ENCODE results near the gene LGALS1. TPM values are rescaled to one million over a fixed set of nuclear protein-coding genes. Genes with fewer than 3 reads are reported as not detected.
A peak's percentile ranks its signal among the peaks of the same experiment; 100 is the strongest.

Gene LGALS1
- total and polyA plus RNA-seq, 12 donors = 190 to 4,628 (median 918) TPM

DNA sequence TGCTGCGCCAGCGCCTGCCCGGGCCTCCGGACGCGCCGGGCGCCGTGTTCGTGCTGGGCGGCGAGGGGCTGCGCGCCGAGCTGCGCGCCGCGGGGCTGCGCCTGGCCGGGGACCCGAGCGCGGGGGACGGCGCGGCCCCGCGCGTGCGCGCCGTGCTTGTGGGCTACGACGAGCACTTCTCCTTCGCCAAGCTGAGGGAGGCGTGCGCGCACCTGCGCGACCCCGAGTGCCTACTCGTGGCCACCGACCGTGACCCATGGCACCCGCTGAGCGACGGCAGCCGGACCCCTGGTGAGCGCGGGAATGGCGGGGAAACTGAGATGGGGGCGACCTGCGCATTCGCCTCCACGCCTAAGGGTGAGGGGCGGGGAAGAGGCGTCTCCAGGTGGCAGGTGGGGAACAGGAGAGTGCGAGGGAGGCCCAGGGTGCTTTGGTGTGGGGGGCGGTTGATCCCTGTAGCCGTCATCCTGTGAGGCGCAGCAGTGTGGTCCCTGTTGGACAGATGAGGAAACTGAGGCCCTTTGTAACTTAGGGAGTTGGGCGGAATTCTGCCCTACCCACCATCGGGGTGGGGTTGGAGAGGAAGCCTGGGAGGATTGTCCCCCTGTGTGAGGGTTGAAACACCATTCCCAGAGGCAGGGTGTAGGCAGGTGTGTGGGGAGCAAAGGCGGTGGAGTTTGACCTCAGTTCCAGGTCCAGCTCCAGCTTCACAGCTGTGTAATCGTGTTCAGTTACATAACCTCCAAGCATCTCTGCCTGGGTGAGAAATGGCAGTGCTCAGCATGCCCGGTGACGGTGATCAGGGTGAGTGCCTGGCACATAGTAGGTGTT, 16.2 kb upstream of the LGALS1 start:
- peaks cover 31 to 41% of the 10 kb centered on the region in 2 donors for H3K4me1 ChIP-seq (replicated peaks in 1 of 2)
- H3K9me3 ChIP-seq (replicated peaks in 1 of 3) = no peaks in the 10 kb centered on the region
- intact Hi-C loops (cut with DNase I) = no loop called here
- peak overlapping the region in 4 of 5 donors; percentile 46 to 89 (median 80) for H3K27ac ChIP-seq
- WGBS, 4 donors = 1 to 9% (median 4%) methylated on average over 7 to 68 of the region's 68 CpGs
- peak overlapping the region in 3 of 4 donors; percentile 33 to 78 (median 56) for H3K4me3 ChIP-seq
- TF ChIP-seq, protein P1, sequence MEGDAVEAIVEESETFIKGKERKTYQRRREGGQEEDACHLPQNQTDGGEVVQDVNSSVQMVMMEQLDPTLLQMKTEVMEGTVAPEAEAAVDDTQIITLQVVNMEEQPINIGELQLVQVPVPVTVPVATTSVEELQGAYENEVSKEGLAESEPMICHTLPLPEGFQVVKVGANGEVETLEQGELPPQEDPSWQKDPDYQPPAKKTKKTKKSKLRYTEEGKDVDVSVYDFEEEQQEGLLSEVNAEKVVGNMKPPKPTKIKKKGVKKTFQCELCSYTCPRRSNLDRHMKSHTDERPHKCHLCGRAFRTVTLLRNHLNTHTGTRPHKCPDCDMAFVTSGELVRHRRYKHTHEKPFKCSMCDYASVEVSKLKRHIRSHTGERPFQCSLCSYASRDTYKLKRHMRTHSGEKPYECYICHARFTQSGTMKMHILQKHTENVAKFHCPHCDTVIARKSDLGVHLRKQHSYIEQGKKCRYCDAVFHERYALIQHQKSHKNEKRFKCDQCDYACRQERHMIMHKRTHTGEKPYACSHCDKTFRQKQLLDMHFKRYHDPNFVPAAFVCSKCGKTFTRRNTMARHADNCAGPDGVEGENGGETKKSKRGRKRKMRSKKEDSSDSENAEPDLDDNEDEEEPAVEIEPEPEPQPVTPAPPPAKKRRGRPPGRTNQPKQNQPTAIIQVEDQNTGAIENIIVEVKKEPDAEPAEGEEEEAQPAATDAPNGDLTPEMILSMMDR (IDR thresholded peaks at IDR 0.05) = no peak
- no peak for TF ChIP-seq POLR2A (IDR thresholded peaks at IDR 0.05)
- no peaks in the 10 kb centered on the region for H3K27me3 ChIP-seq
- no peak for DNase-seq
- H3K36me3 ChIP-seq (replicated peaks in 1 of 2) = no peaks in the 10 kb centered on the region

DNA sequence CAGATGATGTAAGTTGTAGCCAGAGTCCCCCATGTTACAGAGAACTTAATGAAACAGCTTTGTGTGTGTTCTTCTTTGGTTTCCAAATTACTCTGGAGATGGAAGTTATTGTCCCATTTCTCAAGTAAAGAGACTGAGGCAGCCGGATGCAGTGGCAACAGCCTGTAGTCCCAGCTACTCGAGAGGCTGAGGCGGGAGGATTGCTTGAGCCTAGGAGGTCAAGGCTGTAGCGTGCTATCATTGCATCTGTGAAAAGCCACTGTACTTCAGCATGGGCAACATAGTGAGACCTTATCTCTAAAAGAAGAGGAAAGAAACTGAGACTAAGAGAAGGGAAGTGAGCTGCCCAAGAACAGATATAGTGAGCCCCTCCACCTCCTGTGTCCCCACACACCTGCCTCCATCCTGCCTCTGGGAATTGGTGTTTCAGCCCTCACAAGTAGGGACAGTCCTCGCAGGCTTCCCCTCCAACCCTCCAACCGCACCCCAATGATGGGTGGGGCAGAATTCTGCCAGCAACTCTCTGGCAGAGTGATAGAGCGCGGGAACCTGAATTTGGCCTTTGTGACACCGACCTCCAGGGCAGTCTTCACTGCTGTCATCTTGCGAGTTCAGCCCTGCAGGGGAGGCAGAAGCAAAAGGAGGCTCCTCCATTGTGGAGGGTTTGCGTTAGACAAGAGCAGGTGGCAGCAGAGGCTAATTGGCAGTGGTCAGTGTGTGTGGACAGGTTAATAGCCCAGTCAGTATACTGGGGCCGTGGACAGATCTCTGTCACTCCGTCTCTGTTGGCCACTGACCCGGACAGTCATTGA, 15.3 kb upstream of the LGALS1 start:
- Histone ChIP-seq H3K9me3 (replicated peaks in 1 of 3) (no peaks in the 10 kb centered on the region), H3K4me1 (replicated peaks in 1 of 2) (peaks cover 31 to 41% of the 10 kb centered on the region in 2 donors), H3K4me3 (peak overlapping the region in 1 of 4 donors; percentile 78), H3K36me3 (replicated peaks in 1 of 2) (no peaks in the 10 kb centered on the region), H3K27ac (peak overlapping the region in 4 of 5 donors; percentile 46 to 89 (median 76)), H3K27me3 (no peaks in the 10 kb centered on the region)
- peak in 1 of 7 donors; percentile 17 for DNase-seq
- TF ChIP-seq POLR2A (IDR thresholded peaks at IDR 0.05) = no peak
- TF ChIP-seq, protein P1 (IDR thresholded peaks at IDR 0.05) = no peak
- WGBS, 4 donors = 64 to 70% (median 67%) methylated on average over 9 to 14 of the region's 14 CpGs
- intact Hi-C loops (cut with DNase I) = no loop called here

DNA sequence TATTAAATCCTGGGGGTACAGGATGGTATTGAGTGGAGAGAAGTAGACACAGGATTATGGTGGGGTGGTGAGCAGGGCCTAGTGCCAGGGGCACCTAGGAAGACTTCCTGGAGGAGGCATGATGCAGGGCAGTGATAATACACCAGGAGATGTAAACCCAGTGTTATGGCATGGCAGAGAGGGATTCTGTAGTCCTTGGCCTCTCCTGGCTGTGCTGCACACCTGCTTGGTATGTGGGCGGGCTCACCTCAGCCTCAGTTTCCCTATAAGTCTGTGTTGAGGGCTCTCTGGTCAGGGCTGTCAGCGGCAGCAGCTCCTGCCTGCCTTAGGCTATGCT, 14.8 kb upstream of the LGALS1 start:
- Histone ChIP-seq H3K27ac (peak overlapping the region in 4 of 5 donors; percentile 45 to 83 (median 76)), H3K9me3 (replicated peaks in 1 of 3) (no peaks in the 10 kb centered on the region), H3K36me3 (replicated peaks in 1 of 2) (peaks cover 0 to 4% of the 10 kb centered on the region in 2 donors), H3K27me3 (no peaks in the 10 kb centered on the region), H3K4me3 (no peak overlapping the region), H3K4me1 (replicated peaks in 1 of 2) (peaks cover 31 to 41% of the 10 kb centered on the region in 2 donors)
- TF ChIP-seq, protein P1 (IDR thresholded peaks at IDR 0.05) = no peak
- no peak for TF ChIP-seq POLR2A (IDR thresholded peaks at IDR 0.05)
- 65 to 76% (median 68%) methylated on average over 2 of the region's 2 CpGs for WGBS, 4 donors
- DNase-seq = no peak
- intact Hi-C loops (cut with DNase I) = no loop called here

Measured in adrenal gland (tissue), 12 donors.